ENCODE measurements around the gene PRX. TPM values are rescaled to one million over a fixed set of nuclear protein-coding genes. Genes with fewer than 3 reads are reported as not detected.
"Not testable (repeated sequence)": the region's sequence is repeated elsewhere in the genome, so short reads cannot be mapped to it uniquely, and the experiment has no call there.

Gene PRX
- total and polyA plus RNA-seq, 9 donors: 7.0 to 9.3 (median 7.8) TPM

GRCh38 chr19:40416918-40417642, 3.9 kb upstream of the PRX start:
- H3K27me3 ChIP-seq (ENCODE audit: control insufficient read depth, insufficient read depth, low read length): no peaks in the 10 kb centered on the region
- no peak overlapping the region for H3K4me3 ChIP-seq (ENCODE audit: low read length)
- peak overlapping the region; percentile 93 for H3K27ac ChIP-seq (ENCODE audit: low read length)
- H3K9me3 ChIP-seq (replicated peaks; ENCODE audit: control insufficient read depth, low read depth, low read length): no peaks in the 10 kb centered on the region
- WGBS (ENCODE audit: insufficient coverage): 20% methylated on average over 8 of the region's 16 CpGs
- no peaks in the 10 kb centered on the region for H3K36me3 ChIP-seq (ENCODE audit: control insufficient read depth, insufficient read depth, low read length)
- DNase-seq: peak; percentile 93
- peaks cover 50% of the 10 kb centered on the region for H3K4me1 ChIP-seq (ENCODE audit: control insufficient read depth, insufficient read depth, low read length)

GRCh38 chr19:40415768-40416167, 2.6 kb upstream of the PRX start:
- no peak overlapping the region for H3K4me3 ChIP-seq (ENCODE audit: low read length)
- peaks cover 54% of the 10 kb centered on the region for H3K4me1 ChIP-seq (ENCODE audit: control insufficient read depth, insufficient read depth, low read length)
- no peaks in the 10 kb centered on the region for H3K27me3 ChIP-seq (ENCODE audit: control insufficient read depth, insufficient read depth, low read length)
- no peaks in the 10 kb centered on the region for H3K36me3 ChIP-seq (ENCODE audit: control insufficient read depth, insufficient read depth, low read length)
- no peaks in the 10 kb centered on the region for H3K9me3 ChIP-seq (replicated peaks; ENCODE audit: control insufficient read depth, low read depth, low read length)
- DNase-seq: no peak
- H3K27ac ChIP-seq (ENCODE audit: low read length): peak overlapping the region; percentile 57
- 100% methylated on average over 2 of the region's 2 CpGs for WGBS (ENCODE audit: insufficient coverage)

DNA sequence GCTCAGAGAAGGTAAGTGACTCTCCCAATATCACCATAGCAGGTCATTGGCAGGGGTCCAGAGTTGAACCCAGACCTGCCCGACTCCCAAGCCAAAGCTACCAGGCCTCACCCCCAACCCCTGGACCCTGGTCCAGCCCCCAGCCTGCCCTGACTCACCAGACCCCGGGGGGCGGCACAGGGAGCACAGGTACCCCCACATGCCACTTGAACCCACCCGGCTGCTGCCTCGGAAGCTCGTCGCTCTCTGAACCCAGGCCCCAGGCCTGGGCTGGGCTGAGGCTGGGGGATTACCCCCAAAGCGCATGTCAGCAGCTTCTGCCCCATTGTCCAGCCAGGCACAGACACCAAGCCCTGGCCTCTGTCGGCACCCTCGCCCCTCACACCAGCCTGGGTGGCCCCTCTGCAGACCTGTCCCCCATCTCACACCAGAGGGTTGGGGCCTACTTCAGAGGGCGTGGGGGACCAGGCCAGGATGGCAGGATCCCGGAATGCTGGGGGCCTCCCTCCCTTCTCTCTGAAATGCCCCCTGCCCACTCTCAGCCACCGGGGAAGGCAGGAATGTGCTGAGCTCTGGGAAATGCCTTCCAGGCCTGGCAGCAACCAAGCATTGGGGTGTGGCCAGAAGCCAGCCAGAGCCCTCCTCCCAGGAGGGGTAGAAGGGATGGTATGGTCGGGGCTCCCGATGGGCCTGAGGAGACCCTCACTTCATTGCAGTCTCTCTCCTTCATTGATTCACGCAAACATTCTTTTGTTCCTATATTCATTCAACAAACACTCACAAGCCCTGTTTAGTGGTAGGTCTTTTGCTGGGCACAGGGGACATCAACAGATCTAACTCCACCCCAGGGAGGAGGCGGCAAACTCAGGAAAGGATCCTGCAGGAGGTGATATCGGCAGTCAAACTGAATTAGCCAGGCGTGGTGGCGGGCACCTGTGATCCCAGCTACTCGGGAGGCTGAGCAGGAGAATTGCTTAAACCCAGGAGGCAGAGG, 1.7 kb upstream of the PRX start:
- H3K27ac ChIP-seq (ENCODE audit: low read length): no peak overlapping the region
- H3K36me3 ChIP-seq (ENCODE audit: control insufficient read depth, insufficient read depth, low read length): no peaks in the 10 kb centered on the region
- no peaks in the 10 kb centered on the region for H3K27me3 ChIP-seq (ENCODE audit: control insufficient read depth, insufficient read depth, low read length)
- peaks cover 55% of the 10 kb centered on the region for H3K4me1 ChIP-seq (ENCODE audit: control insufficient read depth, insufficient read depth, low read length)
- no peaks in the 10 kb centered on the region for H3K9me3 ChIP-seq (replicated peaks; ENCODE audit: control insufficient read depth, low read depth, low read length)
- no peak overlapping the region for H3K4me3 ChIP-seq (ENCODE audit: low read length)
- 91% methylated on average over 14 of the region's 21 CpGs for WGBS (ENCODE audit: insufficient coverage)
- no peak for DNase-seq

GRCh38 chr19:40412866-40413265, 312 bp downstream of the PRX start:
- Histone ChIP-seq H3K36me3 (ENCODE audit: control insufficient read depth, insufficient read depth, low read length) (no peaks in the 10 kb centered on the region), H3K9me3 (replicated peaks; ENCODE audit: control insufficient read depth, low read depth, low read length) (no peaks in the 10 kb centered on the region), H3K27me3 (ENCODE audit: control insufficient read depth, insufficient read depth, low read length) (no peaks in the 10 kb centered on the region), H3K27ac (ENCODE audit: low read length) (no peak overlapping the region), H3K4me3 (ENCODE audit: low read length) (no peak overlapping the region), H3K4me1 (ENCODE audit: control insufficient read depth, insufficient read depth, low read length) (peaks cover 54% of the 10 kb centered on the region)
- DNase-seq: no peak
- WGBS (ENCODE audit: insufficient coverage): 86% methylated on average over 2 of the region's 4 CpGs

DNA sequence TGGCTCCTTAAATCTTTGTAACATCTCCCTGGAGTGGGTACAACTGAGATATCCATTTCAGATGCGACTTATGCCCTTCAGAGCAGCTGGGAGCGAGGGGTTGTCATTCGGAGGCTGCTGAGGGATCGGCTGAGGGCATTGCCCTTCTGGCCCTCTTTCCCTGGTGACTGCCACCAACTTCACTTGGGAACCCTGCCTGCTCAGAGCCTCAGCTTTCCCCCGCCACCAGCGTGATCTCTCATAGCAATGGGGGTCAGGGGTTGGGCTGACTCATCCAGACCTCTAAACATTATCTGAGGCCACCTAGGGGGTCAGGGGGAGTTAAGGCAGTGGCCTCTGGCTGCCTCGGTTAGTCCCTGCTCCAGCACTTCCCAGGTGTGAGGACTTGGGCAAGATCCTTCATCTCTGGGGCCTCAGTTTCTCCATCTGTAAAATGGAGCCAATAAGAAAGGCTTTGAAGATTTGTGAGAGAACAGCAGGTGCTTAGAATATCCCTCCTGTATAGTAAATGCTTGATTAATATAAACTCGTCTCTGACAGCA, 1.1 kb downstream of the PRX start:
- WGBS (ENCODE audit: insufficient coverage): 59% methylated on average over 5 of the region's 8 CpGs
- H3K36me3 ChIP-seq (ENCODE audit: control insufficient read depth, insufficient read depth, low read length): no peaks in the 10 kb centered on the region
- H3K27ac ChIP-seq (ENCODE audit: low read length): peak overlapping the region; percentile 76
- no peak for DNase-seq
- H3K4me3 ChIP-seq (ENCODE audit: low read length): no peak overlapping the region
- H3K9me3 ChIP-seq (replicated peaks; ENCODE audit: control insufficient read depth, low read depth, low read length): no peaks in the 10 kb centered on the region
- peaks cover 46% of the 10 kb centered on the region for H3K4me1 ChIP-seq (ENCODE audit: control insufficient read depth, insufficient read depth, low read length)
- no peaks in the 10 kb centered on the region for H3K27me3 ChIP-seq (ENCODE audit: control insufficient read depth, insufficient read depth, low read length)

DNA sequence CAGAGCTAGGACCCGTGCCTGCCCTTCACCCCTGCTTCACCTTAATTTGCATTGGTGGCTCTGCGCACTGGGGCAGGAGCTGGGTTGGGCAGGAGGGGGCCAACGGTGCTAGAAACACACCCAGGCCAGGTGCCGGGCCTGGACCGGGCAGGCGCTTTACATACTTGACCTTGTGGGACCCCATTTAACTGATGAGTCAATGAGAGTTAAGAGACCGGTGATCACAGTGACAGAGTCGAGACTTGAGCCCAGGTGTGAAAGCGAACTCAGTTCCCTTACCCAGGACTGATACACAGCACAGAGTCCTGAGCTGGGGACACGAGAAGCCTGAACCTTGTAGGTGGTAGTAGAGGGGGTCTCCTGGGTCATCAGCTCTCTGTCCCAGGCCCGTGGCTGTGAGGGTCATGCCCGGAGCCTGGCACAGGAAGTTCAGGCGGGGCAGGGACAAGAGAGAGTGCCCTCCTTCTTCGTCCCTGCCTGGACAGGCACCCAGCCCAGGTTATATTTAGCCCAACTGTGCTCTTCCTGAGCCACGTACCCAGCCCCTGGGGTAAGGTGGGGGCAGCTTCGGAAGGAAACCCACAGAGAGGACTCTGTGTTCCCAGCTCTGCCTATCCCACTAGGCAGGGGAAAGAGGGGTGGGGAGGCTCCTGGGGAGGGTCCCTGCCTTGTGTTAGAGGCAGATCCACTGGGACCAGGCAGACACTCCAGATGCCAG, 1.9 kb downstream of the PRX start:
- Histone ChIP-seq H3K9me3 (replicated peaks; ENCODE audit: control insufficient read depth, low read depth, low read length) (no peaks in the 10 kb centered on the region), H3K4me3 (ENCODE audit: low read length) (no peak overlapping the region), H3K27me3 (ENCODE audit: control insufficient read depth, insufficient read depth, low read length) (no peaks in the 10 kb centered on the region), H3K27ac (ENCODE audit: low read length) (peak overlapping the region; percentile 76), H3K36me3 (ENCODE audit: control insufficient read depth, insufficient read depth, low read length) (no peaks in the 10 kb centered on the region), H3K4me1 (ENCODE audit: control insufficient read depth, insufficient read depth, low read length) (peaks cover 41% of the 10 kb centered on the region)
- 56% methylated on average over 8 of the region's 16 CpGs for WGBS (ENCODE audit: insufficient coverage)
- DNase-seq: peak; percentile 63

- Histone ChIP-seq H3K27ac (ENCODE audit: low read length) (no peak overlapping the region), H3K4me1 (ENCODE audit: control insufficient read depth, insufficient read depth, low read length) (peaks cover 40% of the 10 kb centered on the region)
- WGBS (ENCODE audit: insufficient coverage): 44% methylated on average over 5 of the region's 9 CpGs
Measured at GRCh38 chr19:40410030-40410389, 3.2 kb downstream of the PRX start.

DNA sequence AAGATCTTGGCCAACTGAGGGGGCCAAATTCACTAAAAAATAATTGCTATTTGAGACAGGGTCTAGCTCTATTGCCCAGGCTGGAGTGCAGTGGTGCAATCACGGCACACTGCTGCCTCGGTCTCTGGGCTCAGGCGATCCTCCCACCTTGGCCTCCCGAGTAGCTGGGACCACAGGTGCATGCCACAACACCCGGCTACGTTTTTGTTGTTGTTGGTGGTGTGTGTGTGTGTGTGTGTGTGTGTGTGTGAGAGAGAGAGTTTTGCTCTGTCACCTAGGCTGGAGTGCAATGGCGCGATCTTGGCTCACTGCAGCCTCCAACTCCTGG, 4.6 kb downstream of the PRX start:
- not testable (repeated sequence) for H3K36me3 ChIP-seq (ENCODE audit: control insufficient read depth, insufficient read depth, low read length); H3K4me3 ChIP-seq (ENCODE audit: low read length); DNase-seq; H3K27ac ChIP-seq (ENCODE audit: low read length); H3K9me3 ChIP-seq (replicated peaks; ENCODE audit: control insufficient read depth, low read depth, low read length); H3K27me3 ChIP-seq (ENCODE audit: control insufficient read depth, insufficient read depth, low read length)
- WGBS (ENCODE audit: insufficient coverage): 80% methylated on average over 8 of the region's 8 CpGs
- peaks cover 37% of the 10 kb centered on the region for H3K4me1 ChIP-seq (ENCODE audit: control insufficient read depth, insufficient read depth, low read length)

More at GRCh38 chr19:40410030-40410389, 3.2 kb downstream of the PRX start:
- no peak overlapping the region for H3K4me3 ChIP-seq (ENCODE audit: low read length)
- H3K36me3 ChIP-seq (ENCODE audit: control insufficient read depth, insufficient read depth, low read length): no peaks in the 10 kb centered on the region
- no peak for DNase-seq
- H3K9me3 ChIP-seq (replicated peaks; ENCODE audit: control insufficient read depth, low read depth, low read length): no peaks in the 10 kb centered on the region
- H3K27me3 ChIP-seq (ENCODE audit: control insufficient read depth, insufficient read depth, low read length): no peaks in the 10 kb centered on the region

- DNase-seq: no peak
- Histone ChIP-seq H3K27ac (ENCODE audit: low read length) (no peak overlapping the region), H3K27me3 (ENCODE audit: control insufficient read depth, insufficient read depth, low read length) (no peaks in the 10 kb centered on the region), H3K4me3 (ENCODE audit: low read length) (no peak overlapping the region), H3K4me1 (ENCODE audit: control insufficient read depth, insufficient read depth, low read length) (peaks cover 35% of the 10 kb centered on the region), H3K9me3 (replicated peaks; ENCODE audit: control insufficient read depth, low read depth, low read length) (no peaks in the 10 kb centered on the region), H3K36me3 (ENCODE audit: control insufficient read depth, insufficient read depth, low read length) (no peaks in the 10 kb centered on the region)
- WGBS (ENCODE audit: insufficient coverage): 50% methylated on average over 17 of the region's 22 CpGs
Measured at GRCh38 chr19:40407714-40408597, 5.2 kb downstream of the PRX start.
